H1 (cell line): ENCODE data around the gene SLC22A31.
"Not testable (repeated sequence)": the region's sequence is repeated elsewhere in the genome, so short reads cannot be mapped to it uniquely, and the experiment has no call there.

Experiments used
- ATF2 ChIP-seq: IDR thresholded peaks from 2 replicates; pipeline ENCODE4 v1.6.1; 2012; ENCODE audit warnings: low read length, inconsistent platforms
- CHD1 ChIP-seq: IDR thresholded peaks from 2 replicates; pipeline ENCODE4 v1.6.1; 2012; ENCODE audit warnings: low read depth, low read length, improper control_type of control experiment
- CTCF ChIP-seq, 3 experiments: IDR thresholded peaks; 1 replicate in 2 of 3; 2 replicates in 1 of 3; pipeline versions ENCODE4 v1.5.1 to v1.6.1; 2011; ENCODE audit warnings: low read length in 3 of 3, mild to moderate bottlenecking in 3 of 3, inconsistent platforms in 2 of 3, low read depth in 1 of 3, moderate library complexity in 1 of 3; ENCODE audit not compliant: insufficient read depth in 1 of 3; ENCODE audit errors: control extremely low read depth in 1 of 3
- JUN ChIP-seq: IDR thresholded peaks from 2 replicates; pipeline ENCODE4 v1.6.1; 2011; ENCODE audit warnings: low read depth, mild to moderate bottlenecking, improper control_type of control experiment, low read length
- JUND ChIP-seq: IDR thresholded peaks from 2 replicates; pipeline ENCODE4 v1.6.1; 2011; ENCODE audit warnings: mild to moderate bottlenecking, improper control_type of control experiment, low read length
- MAFK ChIP-seq: IDR thresholded peaks from 2 replicates; pipeline ENCODE4 v1.6.1; 2012; ENCODE audit warnings: low read depth, mild to moderate bottlenecking, improper control_type of control experiment, low read length
- PHF8 ChIP-seq: fragments of 200-600 bp; sonication (generic); conservative IDR thresholded peaks from 2 replicates; pipeline ENCODE4 v1.7.1; 2012; ENCODE audit warnings: low read depth, mild to moderate bottlenecking, inconsistent platforms, low read length, moderate library complexity
- POLR2A ChIP-seq, 2 experiments: IDR thresholded peaks; 1 replicate in 1 of 2; 2 replicates in 1 of 2; pipeline ENCODE4 v1.6.1; 2011; ENCODE audit warnings: low read depth in 2 of 2, low read length in 2 of 2, mild to moderate bottlenecking in 2 of 2; ENCODE audit errors: control extremely low read depth in 1 of 2
- RFX5 ChIP-seq: IDR thresholded peaks from 2 replicates; pipeline ENCODE4 v1.6.1; 2011; ENCODE audit warnings: low read depth, low read length, improper control_type of control experiment, borderline replicate concordance
- SUZ12 ChIP-seq: fragments of 200-600 bp; sonication (generic); IDR thresholded peaks from 2 replicates; pipeline ENCODE4 v1.6.1; 2012; ENCODE audit warnings: mild to moderate bottlenecking, inconsistent platforms, low read length, moderate library complexity, mixed read lengths

GRCh38 chr16:89185887-89186592 is 14.3 kb downstream of the SLC22A31 start:
- not testable (repeated sequence) for TF ChIP-seq CHD1; MAFK; JUND; ATF2; RFX5; SUZ12; JUN; CTCF (IDR thresholded peaks at IDR 0.05; ENCODE audit: control extremely low read depth in 1 of 3, insufficient read depth in 1 of 3, low read depth in 1 of 3, low read length in 3 of 3); PHF8; POLR2A (IDR thresholded peaks at IDR 0.05; ENCODE audit: control extremely low read depth in 1 of 2, low read depth in 2 of 2, low read length in 2 of 2)
